CD4-positive, alpha-beta T cell treated with Interleukin-1 beta for 1 hour (primary cell): ENCODE results near the gene TNIP1.

ENCODE experiments used
- DNase-seq, 2 donors: peaks; one replicate each; pipeline ENCODE4 v3.0.0-alpha.2; 2020 to 2022

TNIP1 gene

DNA sequence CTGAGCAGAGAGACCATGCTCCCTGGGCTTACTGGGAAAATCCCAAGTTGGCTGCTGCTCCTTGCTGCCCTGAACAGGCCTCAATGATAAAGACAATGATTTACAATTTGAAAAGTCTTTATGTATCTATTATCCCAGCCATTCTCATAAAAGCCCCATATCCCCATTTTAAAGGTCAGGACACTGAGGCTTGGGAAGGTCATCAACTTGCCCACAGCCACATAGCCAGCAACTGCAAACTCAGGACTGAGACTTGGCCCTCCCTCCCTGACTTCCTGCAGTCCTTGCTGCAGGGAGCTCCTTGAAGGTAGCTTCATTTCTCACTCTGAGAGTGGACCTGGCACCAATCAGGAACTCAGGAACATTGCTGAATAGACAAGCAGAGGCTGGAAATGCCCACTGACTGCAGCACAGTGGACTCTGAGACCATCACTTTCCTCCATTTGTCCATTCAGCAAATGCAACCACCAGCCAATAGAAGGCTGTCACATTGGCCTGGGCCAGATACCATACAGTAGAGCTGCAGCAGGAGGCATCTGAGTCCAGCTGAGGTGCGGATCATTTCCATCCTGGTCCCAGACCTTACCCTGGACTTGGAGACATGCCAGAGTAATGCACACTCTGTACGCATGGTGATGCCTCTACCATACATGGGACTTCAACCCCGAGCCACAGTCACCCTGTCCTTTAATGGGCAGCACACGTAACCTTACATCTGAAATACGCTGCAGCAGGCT, 18.3 kb downstream of the TNIP1 start:
- DNase-seq = no peak

GRCh38 chr5:151060742-151061141, 20.1 kb downstream of the TNIP1 start:
- DNase-seq = no peak

- peak in 1 of 2 donors; percentile 23 for DNase-seq
These were observed 21.8 kb downstream of the TNIP1 start for GRCh38 chr5:151058891-151059489.

GRCh38 chr5:151058301-151058700, 22.5 kb downstream of the TNIP1 start:
- no peak for DNase-seq

GRCh38 chr5:151056379-151057325, 24.2 kb downstream of the TNIP1 start:
- DNase-seq = peak in 1 of 2 donors; percentile 70

GRCh38 chr5:151055336-151055735, 25.5 kb downstream of the TNIP1 start:
- no peak for DNase-seq

DNA sequence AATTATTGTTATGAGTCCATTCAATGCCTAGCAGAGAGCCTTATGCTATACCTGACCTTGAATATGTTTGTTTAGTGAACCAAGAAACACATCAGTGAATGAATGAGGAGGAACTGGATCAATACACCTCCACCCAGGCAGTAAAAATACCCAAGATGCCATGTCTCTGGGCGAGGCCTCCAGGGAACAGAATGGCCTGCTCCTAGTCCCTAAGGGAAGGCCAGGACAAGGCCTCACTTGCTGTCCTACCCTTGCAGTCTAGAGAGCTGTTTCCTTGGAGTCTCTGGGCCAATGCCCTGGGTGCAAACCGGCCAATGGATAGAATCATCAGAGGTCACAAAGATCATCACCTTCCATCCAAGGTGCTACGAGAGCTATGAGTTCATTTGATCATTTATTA, 26.1 kb downstream of the TNIP1 start:
- no peak for DNase-seq

DNA sequence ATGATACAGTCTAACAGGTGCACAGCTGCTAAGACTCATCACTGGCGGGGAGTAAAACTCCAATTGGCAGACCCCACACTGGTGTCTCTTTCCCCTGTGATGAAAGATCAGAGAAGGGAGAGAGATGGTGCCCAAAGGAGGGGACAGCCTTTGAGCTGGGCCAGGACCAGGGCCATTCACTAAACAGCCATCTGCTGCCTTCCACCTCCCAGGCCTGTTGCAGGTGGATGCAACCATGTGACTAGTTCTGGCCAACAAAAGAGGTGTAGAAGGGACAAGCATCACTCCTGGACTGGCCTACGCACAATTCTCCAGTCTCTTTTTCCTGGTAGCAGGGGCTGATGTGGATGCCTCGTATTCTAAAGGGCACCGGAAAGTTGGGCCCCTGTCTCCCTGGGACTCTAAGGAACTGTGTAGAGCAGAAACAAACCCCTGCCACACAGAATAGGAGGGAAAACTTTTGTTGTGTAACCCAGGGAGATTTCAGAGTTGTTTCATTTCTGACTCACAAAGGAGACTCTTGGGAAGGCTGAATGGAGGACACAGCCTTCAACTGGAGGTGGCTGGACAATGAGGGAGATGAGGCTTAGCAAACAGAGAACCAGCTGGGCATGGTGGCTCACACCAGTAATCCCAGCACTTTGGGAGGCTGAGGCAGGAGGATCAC, 26.9 kb downstream of the TNIP1 start:
- no peak for DNase-seq

DNA sequence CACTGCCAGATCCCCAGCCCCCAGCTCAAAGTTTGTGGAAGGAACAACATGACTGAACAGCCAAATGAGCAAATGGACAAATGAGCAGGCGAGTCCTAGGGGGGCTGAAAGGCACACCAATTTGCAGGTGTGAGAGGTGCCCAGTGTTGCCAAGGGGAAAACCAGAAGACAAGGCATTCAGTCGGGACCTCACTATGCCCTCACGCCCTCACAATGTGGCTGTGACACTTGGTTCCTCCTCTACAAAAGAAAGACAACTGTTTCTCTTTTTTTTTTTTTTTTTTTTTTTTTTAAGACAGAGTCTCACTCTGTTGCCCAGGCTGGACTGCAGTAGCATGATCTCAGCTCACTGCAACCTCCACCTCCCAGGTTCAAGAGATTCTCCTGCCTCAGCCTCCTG, 28.0 kb downstream of the TNIP1 start:
- DNase-seq = no peak

- no peak for DNase-seq
These were observed 28.8 kb downstream of the TNIP1 start for GRCh38 chr5:151051931-151052608.

- peak; percentile 73 to 78 for DNase-seq
These were observed 29.5 kb downstream of the TNIP1 start for GRCh38 chr5:151051066-151051930.

DNA sequence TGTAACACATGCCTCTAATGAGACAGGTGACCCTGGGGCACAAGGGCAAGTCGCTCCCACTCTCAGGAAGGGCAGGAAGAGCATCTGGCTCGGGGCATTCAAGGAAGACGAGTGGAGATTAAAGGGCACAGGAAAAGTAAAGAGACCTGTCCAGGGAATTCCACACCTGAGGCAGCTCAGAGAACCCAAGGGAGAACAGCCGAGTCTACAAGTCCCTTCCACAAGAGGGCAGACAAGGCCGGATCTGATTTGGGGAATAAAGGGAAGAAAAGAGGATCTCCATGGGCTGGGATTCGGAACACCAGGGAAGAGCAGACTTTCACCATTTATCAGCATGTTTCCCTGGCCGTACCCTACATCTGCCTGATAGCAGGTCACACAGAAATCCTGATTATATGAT, 32.3 kb downstream of the TNIP1 start:
- no peak for DNase-seq

DNA sequence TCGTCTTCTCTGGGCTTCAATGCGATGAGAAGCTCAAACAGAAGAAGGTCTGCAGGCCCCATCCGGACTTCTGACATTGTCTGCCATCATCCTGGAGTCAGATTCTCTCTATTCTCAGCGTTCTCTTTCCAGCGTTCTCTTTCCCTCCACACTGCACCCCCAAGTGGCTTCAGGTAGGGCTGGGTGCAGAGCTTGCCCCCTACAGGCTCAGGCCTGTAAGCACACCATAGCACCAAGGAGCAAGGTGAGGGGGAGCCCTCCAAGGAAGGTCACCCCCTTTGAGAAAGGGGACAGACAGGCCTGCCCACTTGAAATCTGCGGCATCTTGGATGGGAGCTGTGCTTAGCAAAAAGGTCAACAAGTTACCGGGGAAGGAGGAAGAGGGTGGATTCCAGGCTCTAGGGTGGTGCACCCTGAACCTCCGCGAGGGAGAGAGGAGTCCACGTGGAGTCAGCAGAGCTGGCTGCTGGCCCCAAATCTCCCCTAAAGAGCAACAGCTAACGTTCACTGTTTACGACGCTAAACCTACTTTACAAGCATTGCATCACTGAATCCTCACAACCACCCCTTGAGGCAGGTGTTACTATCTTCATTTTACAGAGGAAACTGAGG, 32.9 kb downstream of the TNIP1 start:
- peak; percentile 25 to 36 for DNase-seq

DNA sequence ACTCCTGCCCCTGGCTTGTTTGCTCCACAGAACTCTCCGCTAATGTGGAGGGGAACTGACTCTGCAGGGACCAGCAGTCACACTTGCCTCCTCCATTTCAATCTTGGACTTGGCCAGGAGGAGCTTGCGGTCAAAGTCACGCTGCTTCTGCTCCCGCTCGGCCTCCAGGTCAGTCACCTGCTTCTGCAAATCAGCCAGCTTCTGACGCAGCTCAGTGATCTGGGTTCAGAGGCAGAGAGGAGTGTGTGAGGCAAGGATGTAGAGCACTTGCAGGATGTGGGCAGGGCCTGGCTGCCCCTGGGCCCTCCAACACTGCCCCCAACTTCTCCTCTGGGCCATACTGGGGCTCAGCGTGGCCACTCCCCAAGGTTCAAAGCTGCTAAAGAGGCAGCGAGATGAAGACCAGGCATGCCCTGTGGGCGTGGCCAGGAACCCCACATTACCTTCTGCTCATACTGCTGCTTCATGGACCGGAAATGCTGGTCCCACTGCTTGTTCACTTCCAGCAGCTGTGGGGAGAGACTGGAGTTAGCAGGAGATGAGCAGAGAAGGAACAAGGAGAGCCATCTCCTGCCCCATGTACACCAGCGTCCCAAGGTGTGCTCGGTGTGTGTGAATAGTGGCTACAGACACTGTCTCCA, 38.3 kb downstream of the TNIP1 start:
- no peak for DNase-seq

DNA sequence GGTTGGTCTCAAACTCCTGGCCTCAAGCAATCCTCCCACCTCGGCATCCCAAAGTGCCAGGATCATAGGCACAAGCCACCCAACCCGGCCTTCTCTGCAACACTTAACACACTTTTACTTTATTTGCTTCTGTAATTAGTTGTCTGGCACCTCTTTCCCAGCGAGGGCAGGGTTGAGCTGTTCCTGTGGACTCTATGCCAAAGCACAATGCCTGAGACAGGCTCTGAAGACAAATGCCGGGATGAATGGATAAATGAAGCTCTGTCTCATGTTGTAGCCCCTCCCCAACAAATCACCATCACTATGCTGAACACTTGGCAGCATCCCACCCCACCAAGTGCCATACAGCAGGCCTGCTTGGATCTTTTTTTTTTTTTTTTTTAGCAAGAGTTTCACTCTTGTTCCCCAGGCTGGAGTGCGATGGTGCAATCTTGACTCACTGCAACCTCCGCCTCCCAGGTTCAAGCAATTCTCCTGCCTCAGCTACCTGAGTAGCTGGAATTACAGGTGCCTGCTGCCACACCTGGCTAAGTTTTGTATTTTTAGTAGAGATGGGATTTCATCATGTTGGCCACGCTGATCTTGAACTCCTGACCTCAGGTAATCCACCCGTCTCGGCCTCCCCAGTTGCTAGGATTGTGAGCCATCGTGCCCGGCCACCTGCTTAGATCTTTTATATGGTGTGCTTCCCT, 39.1 kb downstream of the TNIP1 start:
- DNase-seq = no peak

DNA sequence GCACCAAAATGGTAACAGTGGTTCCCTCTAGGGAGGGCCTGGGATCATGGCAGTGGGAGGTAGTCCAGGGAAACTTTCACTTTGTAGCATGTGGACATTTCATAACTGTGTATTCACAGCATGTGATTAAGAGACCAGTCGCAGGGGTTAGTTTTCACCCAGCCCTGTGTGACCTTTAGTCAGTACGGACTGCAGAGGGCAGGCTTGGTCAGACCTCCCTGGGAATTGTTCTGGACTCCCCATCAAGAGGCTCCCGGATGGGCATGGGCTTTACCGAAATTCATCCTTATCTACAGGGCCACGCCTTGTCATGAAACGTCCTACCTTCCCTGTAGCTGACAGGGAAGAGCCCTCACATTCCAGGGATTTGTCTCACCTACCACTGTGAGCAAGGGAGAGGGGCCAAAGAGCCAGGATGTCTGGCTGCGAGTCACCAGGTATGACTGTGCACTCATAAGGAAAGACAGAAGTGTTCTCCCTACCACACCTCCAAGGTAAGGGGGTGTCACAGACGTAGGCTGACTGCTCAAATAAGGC, 40.6 kb downstream of the TNIP1 start:
- DNase-seq = no peak

GRCh38 chr5:151039665-151040064, 41.2 kb downstream of the TNIP1 start:
- no peak for DNase-seq

DNA sequence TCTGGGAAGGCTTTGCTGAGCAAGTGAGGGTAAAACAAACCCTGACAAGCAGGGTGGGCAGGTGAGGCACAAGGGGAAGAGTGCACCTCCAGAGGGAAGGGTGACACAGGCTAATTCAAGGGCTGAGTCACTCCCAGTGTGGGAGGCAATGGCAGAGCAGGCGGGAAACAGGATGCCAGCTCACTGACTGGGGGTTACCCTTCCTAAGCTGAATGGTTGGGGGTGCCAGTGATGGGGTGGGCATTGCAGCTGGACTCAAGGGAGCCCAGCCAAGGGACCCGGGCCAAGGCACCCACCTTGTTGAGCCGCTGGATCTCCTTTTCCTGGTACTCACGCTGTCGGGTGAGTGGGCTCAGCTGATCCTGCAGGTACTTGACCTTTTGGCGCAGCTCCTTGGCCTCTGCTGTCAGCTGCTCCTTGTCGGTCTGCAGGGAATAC, 42.0 kb downstream of the TNIP1 start:
- DNase-seq = no peak

DNA sequence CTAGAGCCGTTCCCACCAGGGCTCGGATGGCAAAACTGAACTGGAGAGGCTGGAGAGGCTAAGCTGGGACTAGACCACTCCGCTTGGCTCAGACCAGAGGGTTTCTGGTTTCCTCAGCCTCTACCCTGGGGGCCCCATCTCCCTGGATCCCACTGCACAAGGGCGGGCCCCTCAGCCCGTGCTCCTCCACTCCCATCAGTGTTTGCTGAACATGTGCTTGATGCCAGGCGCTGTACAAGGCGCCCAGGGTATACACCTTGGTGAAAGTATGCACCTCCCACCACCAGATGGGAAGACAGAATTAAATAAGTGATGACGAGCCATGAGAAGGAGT, 42.5 kb downstream of the TNIP1 start:
- DNase-seq = no peak
